ENCODE data around the gene UTF1. TPM values are rescaled to one million over a fixed set of nuclear protein-coding genes. Genes with fewer than 3 reads are reported as not detected.

UTF1 gene
- total RNA-seq, 2 donors from 2014 or later: not detected

- Histone ChIP-seq H3K27me3 (no peaks in the 10 kb centered on the region), H3K27ac (no peak overlapping the region), H3K4me3 (no peak overlapping the region), H3K9me3 (no peaks in the 10 kb centered on the region), H3K4me1 (no peaks in the 10 kb centered on the region), H3K36me3 (no peaks in the 10 kb centered on the region)
- no peak for DNase-seq (ENCODE audit: low spot score)
- no peak for TF ChIP-seq CTCF (IDR thresholded peaks at IDR 0.05)
Observed at GRCh38 chr10:133246236-133246626, 16.2 kb downstream of the UTF1 start.

GRCh38 chr10:133247681-133248333 is 17.8 kb downstream of the UTF1 start:
- no peak for TF ChIP-seq CTCF (IDR thresholded peaks at IDR 0.05)
- Histone ChIP-seq H3K27ac (no peak overlapping the region), H3K9me3 (no peaks in the 10 kb centered on the region), H3K4me1 (peaks cover 0 to 9% of the 10 kb centered on the region in 2 donors), H3K27me3 (no peaks in the 10 kb centered on the region), H3K4me3 (no peak overlapping the region), H3K36me3 (no peaks in the 10 kb centered on the region)
- DNase-seq (ENCODE audit: low spot score): no peak

GRCh38 chr10:133248334-133248715 is 18.3 kb downstream of the UTF1 start:
- Histone ChIP-seq H3K36me3 (no peaks in the 10 kb centered on the region), H3K27me3 (no peaks in the 10 kb centered on the region), H3K9me3 (no peaks in the 10 kb centered on the region), H3K4me1 (peaks cover 0 to 9% of the 10 kb centered on the region in 2 donors), H3K27ac (no peak overlapping the region), H3K4me3 (no peak overlapping the region)
- TF ChIP-seq CTCF (IDR thresholded peaks at IDR 0.05): no peak
- DNase-seq (ENCODE audit: low spot score): no peak

GRCh38 chr10:133249094-133249780 is 19.2 kb downstream of the UTF1 start:
- Histone ChIP-seq H3K4me3 (no peak overlapping the region), H3K36me3 (no peaks in the 10 kb centered on the region), H3K9me3 (no peaks in the 10 kb centered on the region), H3K27me3 (no peaks in the 10 kb centered on the region), H3K27ac (no peak overlapping the region), H3K4me1 (peaks cover 0 to 9% of the 10 kb centered on the region in 2 donors)
- no peak for TF ChIP-seq CTCF (IDR thresholded peaks at IDR 0.05)
- no peak for DNase-seq (ENCODE audit: low spot score)

- no peak for TF ChIP-seq CTCF (IDR thresholded peaks at IDR 0.05)
- Histone ChIP-seq H3K36me3 (no peaks in the 10 kb centered on the region), H3K4me3 (no peak overlapping the region), H3K9me3 (no peaks in the 10 kb centered on the region), H3K27ac (no peak overlapping the region), H3K27me3 (no peaks in the 10 kb centered on the region), H3K4me1 (peaks cover 0 to 9% of the 10 kb centered on the region in 2 donors)
- DNase-seq (ENCODE audit: low spot score): no peak
Observed at GRCh38 chr10:133249975-133250754, 20.1 kb downstream of the UTF1 start.
